ENCODE data around the gene GJD4. TPM values are rescaled to one million over a fixed set of nuclear protein-coding genes. Genes with fewer than 3 reads are reported as not detected.
A peak's percentile ranks its signal among the peaks of the same experiment; 100 is the strongest.

GJD4 gene
- total RNA-seq, 4 donors from 2014 or later, result 0.42 to 1.2 TPM; not detected in 2

- Histone ChIP-seq H3K4me1 (no peaks in the 10 kb centered on the region), H3K9me3 (no peaks in the 10 kb centered on the region), H3K36me3 (no peaks in the 10 kb centered on the region), H3K27me3 (peaks cover under 1% of the 10 kb centered on the region), H3K4me3 (no peak overlapping the region), H3K27ac (no peak overlapping the region)
- TF ChIP-seq EP300 (IDR thresholded peaks at IDR 0.05) (no peak), CTCF (IDR thresholded peaks at IDR 0.05) (no peak), POLR2AphosphoS5 (IDR thresholded peaks at IDR 0.05) (no peak), POLR2A (IDR thresholded peaks at IDR 0.05) (no peak)
- WGBS, result 87% methylated on average over 6 of the region's 6 CpGs
- DNase-seq (ENCODE audit: low spot score in 2 of 2), result no peak
Measured at GRCh38 chr10:35626971-35627507, 21.9 kb downstream of the GJD4 start.

- no peak for DNase-seq (ENCODE audit: low spot score in 2 of 2)
- H3K27ac ChIP-seq, result no peak overlapping the region
- no peaks in the 10 kb centered on the region for H3K9me3 ChIP-seq
- peaks cover 7% of the 10 kb centered on the region for H3K4me1 ChIP-seq
- WGBS, result 90% methylated on average over 1 of the region's 1 CpG
- H3K36me3 ChIP-seq, result no peaks in the 10 kb centered on the region
- no peak for TF ChIP-seq CTCF (IDR thresholded peaks at IDR 0.05)
- TF ChIP-seq POLR2AphosphoS5 (IDR thresholded peaks at IDR 0.05), result no peak
- TF ChIP-seq POLR2A (IDR thresholded peaks at IDR 0.05), result no peak
- TF ChIP-seq EP300 (IDR thresholded peaks at IDR 0.05), result no peak
- H3K4me3 ChIP-seq, result no peak overlapping the region
- no peaks in the 10 kb centered on the region for H3K27me3 ChIP-seq
Measured at GRCh38 chr10:35631404-35631803, 26.3 kb downstream of the GJD4 start.

GRCh38 chr10:35632027-35632426 is 26.9 kb downstream of the GJD4 start:
- H3K4me3 ChIP-seq, result no peak overlapping the region
- H3K36me3 ChIP-seq, result no peaks in the 10 kb centered on the region
- TF ChIP-seq CTCF (IDR thresholded peaks at IDR 0.05), result no peak
- TF ChIP-seq POLR2AphosphoS5 (IDR thresholded peaks at IDR 0.05), result no peak
- TF ChIP-seq POLR2A (IDR thresholded peaks at IDR 0.05), result no peak
- no peak for TF ChIP-seq EP300 (IDR thresholded peaks at IDR 0.05)
- H3K27ac ChIP-seq, result no peak overlapping the region
- no peaks in the 10 kb centered on the region for H3K9me3 ChIP-seq
- H3K4me1 ChIP-seq, result peaks cover 11% of the 10 kb centered on the region
- DNase-seq (ENCODE audit: low spot score in 2 of 2), result no peak
- H3K27me3 ChIP-seq, result no peaks in the 10 kb centered on the region

- no peaks in the 10 kb centered on the region for H3K36me3 ChIP-seq
- 58% methylated on average over 12 of the region's 12 CpGs for WGBS
- no peak for TF ChIP-seq EP300 (IDR thresholded peaks at IDR 0.05)
- H3K27me3 ChIP-seq, result no peaks in the 10 kb centered on the region
- no peak overlapping the region for H3K4me3 ChIP-seq
- H3K9me3 ChIP-seq, result no peaks in the 10 kb centered on the region
- peaks cover 18% of the 10 kb centered on the region for H3K4me1 ChIP-seq
- no peak for DNase-seq (ENCODE audit: low spot score in 2 of 2)
- no peak overlapping the region for H3K27ac ChIP-seq
Measured at GRCh38 chr10:35633006-35633980, 28.2 kb downstream of the GJD4 start.

- Histone ChIP-seq H3K9me3 (no peaks in the 10 kb centered on the region), H3K4me3 (no peak overlapping the region), H3K36me3 (no peaks in the 10 kb centered on the region), H3K4me1 (peaks cover 37% of the 10 kb centered on the region), H3K27ac (no peak overlapping the region), H3K27me3 (peaks cover 7% of the 10 kb centered on the region)
- TF ChIP-seq POLR2AphosphoS5 (IDR thresholded peaks at IDR 0.05) (no peak), POLR2A (IDR thresholded peaks at IDR 0.05) (no peak), CTCF (IDR thresholded peaks at IDR 0.05) (peak; percentile 78), EP300 (IDR thresholded peaks at IDR 0.05) (no peak)
- no peak for DNase-seq (ENCODE audit: low spot score in 2 of 2)
- WGBS, result 8% methylated on average over 6 of the region's 6 CpGs
Measured at GRCh38 chr10:35635576-35635975, 30.4 kb downstream of the GJD4 start.
